CD4-positive, CD25-positive, alpha-beta regulatory T cell (primary cell): ENCODE measurements around the gene SMC6. TPM values are rescaled to one million over a fixed set of nuclear protein-coding genes. Genes with fewer than 3 reads are reported as not detected.

ENCODE experiments used
- ATAC-seq, 2 donors: fragments of 150-1000 bp; cut with Tn5 transposase; one replicate each; pipeline ENCODE4 v1.10.0; 2021; ENCODE audit warnings: low read depth in 2 of 2, moderate number of reproducible peaks in 2 of 2, moderate library complexity in 1 of 2
- DNase-seq, 3 donors: peaks; one replicate each; pipeline versions ENCODE4 v3.0.0 to v3.0.0-alpha.2; 2012 to 2022; ENCODE audit warnings: mixed read lengths in 1 of 3
- H3K27ac ChIP-seq: one replicate; pipeline ENCODE4 v1.7.0; 2013; ENCODE audit warnings: mild to moderate bottlenecking, low read length; ENCODE audit not compliant: insufficient read depth, poor library complexity, severe bottlenecking
- H3K27me3 ChIP-seq: one replicate; pipeline ENCODE4 v1.7.0; 2013; ENCODE audit warnings: low read length; ENCODE audit not compliant: control insufficient read depth, insufficient read depth
- H3K36me3 ChIP-seq: one replicate; pipeline ENCODE4 v1.7.0; 2013; ENCODE audit warnings: mild to moderate bottlenecking, low read length, moderate library complexity; ENCODE audit not compliant: control insufficient read depth, insufficient read depth
- H3K4me1 ChIP-seq: 2 replicates; pipeline ENCODE4 v1.7.0; 2013; ENCODE audit warnings: mild to moderate bottlenecking, low read length; ENCODE audit not compliant: insufficient read depth, control insufficient read depth, poor library complexity, severe bottlenecking
- H3K4me3 ChIP-seq: one replicate; pipeline ENCODE4 v1.7.0; 2013; ENCODE audit warnings: low read depth, mild to moderate bottlenecking, low read length, moderate library complexity
- H3K9me3 ChIP-seq, 2 experiments: 1 replicate in 1 of 2; 2 replicates in 1 of 2; pipeline ENCODE4 v1.7.0; 2013; ENCODE audit warnings: low read length in 2 of 2, mild to moderate bottlenecking in 1 of 2, moderate library complexity in 1 of 2; ENCODE audit not compliant: control insufficient read depth in 2 of 2
- H3K27ac Mint-ChIP-seq, 3 donors: one replicate each; pipeline ENCODE4 v1.8.0; 2020 to 2022; ENCODE audit warnings: mild to moderate bottlenecking in 3 of 3, mixed read lengths in 3 of 3, moderate library complexity in 2 of 3
- H3K27me3 Mint-ChIP-seq: one replicate; pipeline ENCODE4 v1.8.0; 2022; ENCODE audit warnings: mild to moderate bottlenecking, mixed read lengths
- H3K36me3 Mint-ChIP-seq: one replicate; pipeline ENCODE4 v1.8.0; 2020; ENCODE audit warnings: mixed read lengths
- H3K4me1 Mint-ChIP-seq, 4 donors: one replicate each; pipeline ENCODE4 v1.8.0; 2020 to 2022; ENCODE audit warnings: mixed read lengths in 4 of 4, mild to moderate bottlenecking in 1 of 4
- H3K4me3 Mint-ChIP-seq, 4 donors: one replicate each; pipeline ENCODE4 v1.8.0; 2020 to 2022; ENCODE audit warnings: mild to moderate bottlenecking in 4 of 4, mixed read lengths in 4 of 4, moderate library complexity in 3 of 4
- H3K9me3 Mint-ChIP-seq, 7 donors: one replicate each; pipeline ENCODE4 v1.8.0; 2020 to 2022; ENCODE audit warnings: mixed read lengths in 7 of 7, mild to moderate bottlenecking in 3 of 7, moderate library complexity in 2 of 7
- polyA plus RNA-seq, 4 donors: library from polyadenylated mRNA; unstranded; fragments of 300-500 nt; fragmentation: Illumina TruSeq; gene quantifications; one replicate each; pipeline ENCODE4 v1.2.3, GENCODE V29; 2021
- total RNA-seq: library from RNA; stranded (reverse); gene quantifications from one replicate; pipeline ENCODE4 v1.2.3, GENCODE V29; 2022

SMC6 gene, protein sequence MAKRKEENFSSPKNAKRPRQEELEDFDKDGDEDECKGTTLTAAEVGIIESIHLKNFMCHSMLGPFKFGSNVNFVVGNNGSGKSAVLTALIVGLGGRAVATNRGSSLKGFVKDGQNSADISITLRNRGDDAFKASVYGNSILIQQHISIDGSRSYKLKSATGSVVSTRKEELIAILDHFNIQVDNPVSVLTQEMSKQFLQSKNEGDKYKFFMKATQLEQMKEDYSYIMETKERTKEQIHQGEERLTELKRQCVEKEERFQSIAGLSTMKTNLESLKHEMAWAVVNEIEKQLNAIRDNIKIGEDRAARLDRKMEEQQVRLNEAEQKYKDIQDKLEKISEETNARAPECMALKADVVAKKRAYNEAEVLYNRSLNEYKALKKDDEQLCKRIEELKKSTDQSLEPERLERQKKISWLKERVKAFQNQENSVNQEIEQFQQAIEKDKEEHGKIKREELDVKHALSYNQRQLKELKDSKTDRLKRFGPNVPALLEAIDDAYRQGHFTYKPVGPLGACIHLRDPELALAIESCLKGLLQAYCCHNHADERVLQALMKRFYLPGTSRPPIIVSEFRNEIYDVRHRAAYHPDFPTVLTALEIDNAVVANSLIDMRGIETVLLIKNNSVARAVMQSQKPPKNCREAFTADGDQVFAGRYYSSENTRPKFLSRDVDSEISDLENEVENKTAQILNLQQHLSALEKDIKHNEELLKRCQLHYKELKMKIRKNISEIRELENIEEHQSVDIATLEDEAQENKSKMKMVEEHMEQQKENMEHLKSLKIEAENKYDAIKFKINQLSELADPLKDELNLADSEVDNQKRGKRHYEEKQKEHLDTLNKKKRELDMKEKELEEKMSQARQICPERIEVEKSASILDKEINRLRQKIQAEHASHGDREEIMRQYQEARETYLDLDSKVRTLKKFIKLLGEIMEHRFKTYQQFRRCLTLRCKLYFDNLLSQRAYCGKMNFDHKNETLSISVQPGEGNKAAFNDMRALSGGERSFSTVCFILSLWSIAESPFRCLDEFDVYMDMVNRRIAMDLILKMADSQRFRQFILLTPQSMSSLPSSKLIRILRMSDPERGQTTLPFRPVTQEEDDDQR
- total RNA-seq = 34.4 TPM
- 10 to 100 TPM; 11.5 to 24.8 (median 19.7) TPM for polyA plus RNA-seq

DNA sequence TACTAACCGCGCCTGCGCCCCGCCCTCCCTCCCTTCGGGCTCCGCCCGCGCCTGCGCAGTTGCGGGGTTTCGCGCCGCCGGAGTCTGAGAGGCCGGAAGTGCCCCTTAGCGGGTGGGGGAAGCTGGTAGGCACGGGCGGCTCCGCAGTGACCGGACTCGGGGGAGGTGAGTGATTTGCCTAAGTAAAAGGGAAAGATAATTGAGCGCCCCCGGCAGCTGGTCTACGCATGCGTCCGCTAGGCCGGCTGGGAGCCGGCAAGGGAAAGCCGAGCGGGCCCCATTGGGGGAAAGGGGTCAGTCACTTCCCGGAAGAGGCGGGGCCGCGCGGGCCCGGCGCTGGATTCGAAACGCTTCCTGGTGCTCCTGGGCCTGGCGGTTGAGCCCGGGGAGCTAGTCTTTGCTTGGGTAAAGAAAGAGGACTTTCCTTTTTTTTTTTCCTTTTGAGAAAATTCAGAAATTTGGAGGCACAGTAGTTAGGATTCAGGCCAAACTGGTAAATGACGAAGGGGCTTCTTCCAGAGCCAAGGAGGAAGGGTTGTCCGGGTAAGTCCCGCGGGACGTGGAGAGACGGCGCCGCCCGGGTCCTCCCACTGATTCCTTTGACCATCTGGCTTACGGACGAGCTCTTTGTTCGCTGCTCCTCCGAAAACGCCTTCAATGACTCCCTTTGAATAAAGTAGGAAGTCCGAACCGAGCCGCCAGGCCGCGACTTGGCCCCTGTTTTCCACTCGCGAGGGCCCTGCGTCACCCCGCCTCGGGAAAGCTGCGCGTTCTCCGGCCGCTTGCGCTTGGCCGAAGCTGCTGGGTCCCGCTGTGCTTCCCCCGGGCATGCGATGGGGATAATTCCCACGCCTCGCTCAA, at the start of gene SMC6, which contains the start of gene GEN1:
TSS of gene SMC6 (minus strand) at position 8 of the 861 bp plus-strand sequence. CDS start 7,864 bp downstream, outside the sequence.
TSS of gene GEN1 (plus strand) at position 336 of the 861 bp plus-strand sequence. CDS start 5,806 bp downstream, outside the sequence.
- H3K27ac ChIP-seq = peak within 1 kb of the TSS; percentile 98
- Mint-ChIP-seq H3K4me1 (peaks cover 27 to 56% (median 37%) of the 10 kb centered on the region in 4 donors), H3K27ac (peak within 1 kb of the TSS; percentile 87 to 96 (median 96)), H3K27me3 (no peaks in the 10 kb centered on the region), H3K36me3 (no peaks in the 10 kb centered on the region), H3K4me3 (peak within 1 kb of the TSS; percentile 88 to 98 (median 96)), H3K9me3 (no peaks in the 10 kb centered on the region)
- ATAC-seq (peak; percentile 80 to 81), DNase-seq (peak; percentile 86 to 94 (median 94))
- H3K9me3 ChIP-seq = no peaks in the 10 kb centered on the region
- H3K36me3 ChIP-seq = no peaks in the 10 kb centered on the region
- peaks cover 27% of the 10 kb centered on the region for H3K4me1 ChIP-seq
- no peaks in the 10 kb centered on the region for H3K27me3 ChIP-seq
- H3K4me3 ChIP-seq = peak within 1 kb of the TSS; percentile 90

DNA sequence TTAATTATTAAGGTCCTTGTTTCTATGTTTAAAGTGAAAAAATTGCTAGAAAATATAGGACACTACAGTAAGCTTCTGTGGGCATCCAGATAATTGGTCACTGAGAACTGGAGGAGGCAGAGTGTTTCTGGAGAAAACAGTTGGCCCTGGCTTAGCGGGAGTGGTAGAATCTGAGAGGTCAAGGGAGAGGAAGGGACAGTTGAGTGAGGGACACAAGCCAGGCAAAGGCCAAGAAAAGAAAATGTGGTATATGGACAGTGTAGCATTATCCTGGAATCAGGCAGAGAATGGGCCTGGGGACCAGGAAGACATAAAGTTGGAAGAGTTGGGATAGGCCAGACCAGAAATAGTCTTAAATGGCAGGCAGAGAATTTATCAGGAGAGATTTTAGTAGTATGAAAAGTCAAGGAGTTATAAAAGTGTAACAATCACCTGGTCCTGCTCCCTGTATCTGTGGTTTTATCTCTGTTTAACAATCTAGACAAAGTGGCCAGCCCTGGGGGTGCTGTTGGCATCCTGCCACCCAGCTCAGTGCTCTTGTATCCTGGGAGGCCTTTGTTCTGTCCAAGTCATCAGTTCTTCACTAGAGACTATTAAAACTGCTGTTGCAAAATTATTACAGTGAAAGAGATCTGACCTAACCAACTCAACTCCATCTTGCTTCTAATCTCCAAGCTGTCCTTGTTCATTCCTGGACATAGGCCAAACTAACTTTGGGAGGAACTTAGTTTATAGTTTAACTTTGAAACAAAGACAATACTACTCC, 47.3 kb upstream of the SMC6 start:
- Mint-ChIP-seq H3K36me3 (no peaks in the 10 kb centered on the region), H3K27me3 (peaks cover 29% of the 10 kb centered on the region), H3K4me3 (no peak overlapping the region), H3K9me3 (no peaks in the 10 kb centered on the region), H3K27ac (no peak overlapping the region), H3K4me1 (peaks cover 0 to 4% (median 1%) of the 10 kb centered on the region in 4 donors)
- no peak for DNase-seq
- ATAC-seq = no peak
- no peak overlapping the region for H3K27ac ChIP-seq
- no peaks in the 10 kb centered on the region for H3K9me3 ChIP-seq
- no peaks in the 10 kb centered on the region for H3K4me1 ChIP-seq
- H3K36me3 ChIP-seq = no peaks in the 10 kb centered on the region
- H3K27me3 ChIP-seq = no peaks in the 10 kb centered on the region
- H3K4me3 ChIP-seq = no peak overlapping the region

DNA sequence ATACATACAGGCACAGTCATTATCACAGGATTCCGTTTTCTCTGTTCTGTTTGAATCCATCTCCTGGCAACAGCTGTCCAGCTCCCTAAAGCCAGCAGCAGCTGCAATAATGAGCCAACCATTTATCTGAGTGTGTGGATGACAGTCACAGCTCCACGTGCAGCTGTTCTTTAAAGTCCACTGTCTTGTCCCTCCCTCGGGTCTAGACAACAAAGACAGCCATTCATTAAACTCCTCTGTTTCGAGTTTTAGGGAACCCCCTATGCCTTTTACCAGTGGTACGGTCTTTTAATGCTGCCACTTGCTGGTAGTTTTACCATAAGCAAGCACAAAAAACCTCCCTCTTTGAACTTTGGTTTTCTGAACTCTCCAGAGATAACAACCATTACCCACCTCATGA, 46.6 kb upstream of the SMC6 start:
- Mint-ChIP-seq H3K9me3 (no peaks in the 10 kb centered on the region), H3K36me3 (no peaks in the 10 kb centered on the region), H3K4me3 (no peak overlapping the region), H3K4me1 (peaks cover 0 to 4% (median 1%) of the 10 kb centered on the region in 4 donors), H3K27me3 (peaks cover 34% of the 10 kb centered on the region), H3K27ac (no peak overlapping the region)
- Histone ChIP-seq H3K36me3 (no peaks in the 10 kb centered on the region), H3K9me3 (no peaks in the 10 kb centered on the region), H3K4me1 (no peaks in the 10 kb centered on the region), H3K27ac (no peak overlapping the region), H3K4me3 (no peak overlapping the region), H3K27me3 (no peaks in the 10 kb centered on the region)
- DNase-seq (no peak), ATAC-seq (no peak)

DNA sequence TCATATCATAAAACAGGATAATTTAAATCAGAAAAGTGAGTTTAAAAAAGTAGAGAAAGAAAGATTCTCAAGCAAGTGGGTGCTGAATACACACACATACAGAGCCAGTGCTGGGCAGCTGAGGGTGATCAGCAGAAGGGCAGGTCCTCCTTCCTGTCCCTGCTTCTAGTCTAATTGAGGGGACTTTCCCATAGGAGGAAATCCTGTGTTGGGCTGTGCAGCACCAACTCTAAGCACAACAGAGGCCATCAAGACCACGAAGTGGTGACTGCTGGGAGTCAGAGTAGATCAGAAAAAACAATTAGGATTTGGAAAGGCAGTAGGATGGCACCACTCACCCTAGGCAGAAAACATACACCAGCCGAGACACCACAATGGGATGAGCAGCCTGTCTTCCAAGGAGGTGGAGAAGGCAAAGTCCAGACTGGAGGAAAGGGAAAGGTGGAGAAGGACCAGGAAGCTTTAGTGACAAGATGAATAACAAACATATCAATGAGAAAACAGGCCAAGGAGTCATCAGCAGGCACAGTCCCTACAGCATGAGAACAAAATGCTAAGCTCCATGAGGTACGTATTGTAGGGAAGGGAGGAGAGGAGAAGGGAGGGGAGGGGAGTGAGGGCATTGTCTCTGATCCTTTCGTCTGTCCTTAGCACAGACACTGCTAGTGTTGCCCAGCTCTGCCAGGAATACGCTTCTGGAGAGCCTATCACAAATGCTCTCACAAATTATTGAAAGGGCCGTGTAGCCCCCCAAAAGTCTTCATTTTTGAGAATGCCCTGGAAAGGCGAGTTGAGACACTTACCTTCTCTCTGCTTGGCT, 45.9 kb upstream of the SMC6 start:
- Histone ChIP-seq H3K27me3 (peaks cover 4% of the 10 kb centered on the region), H3K27ac (no peak overlapping the region), H3K36me3 (no peaks in the 10 kb centered on the region), H3K9me3 (no peaks in the 10 kb centered on the region), H3K4me1 (no peaks in the 10 kb centered on the region), H3K4me3 (no peak overlapping the region)
- Mint-ChIP-seq H3K4me1 (peaks cover 0 to 4% (median 1%) of the 10 kb centered on the region in 4 donors), H3K4me3 (no peak overlapping the region), H3K36me3 (no peaks in the 10 kb centered on the region), H3K27me3 (peaks cover 39% of the 10 kb centered on the region), H3K27ac (no peak overlapping the region), H3K9me3 (no peaks in the 10 kb centered on the region)
- no peak for ATAC-seq
- DNase-seq = peak in 1 of 3 donors; percentile 22

DNA sequence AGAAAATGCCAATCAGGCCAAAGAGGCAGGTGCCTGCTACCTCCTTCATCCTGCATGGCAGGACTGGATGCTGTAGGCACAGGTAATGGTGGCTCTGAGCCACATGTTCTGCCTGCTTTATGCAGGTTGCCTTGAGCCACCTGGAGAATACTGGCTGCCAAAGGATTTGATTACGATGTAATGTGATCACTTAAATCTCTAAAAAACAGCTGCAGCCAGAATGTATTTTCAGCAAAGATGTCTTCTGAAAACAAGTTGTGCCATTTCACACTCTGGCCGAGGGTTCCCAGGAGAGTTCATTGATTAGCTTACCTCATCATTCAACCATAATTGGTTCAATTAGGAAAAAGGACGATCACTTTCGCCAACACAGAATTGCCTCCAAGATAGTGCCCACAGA, 44.7 kb upstream of the SMC6 start:
- no peaks in the 10 kb centered on the region for H3K9me3 Mint-ChIP-seq
- DNase-seq (no peak), ATAC-seq (no peak)
- no peaks in the 10 kb centered on the region for H3K36me3 Mint-ChIP-seq
- Histone ChIP-seq H3K9me3 (no peaks in the 10 kb centered on the region), H3K27me3 (peaks cover 7% of the 10 kb centered on the region), H3K4me1 (no peaks in the 10 kb centered on the region), H3K27ac (no peak overlapping the region), H3K4me3 (no peak overlapping the region), H3K36me3 (no peaks in the 10 kb centered on the region)
- no peak overlapping the region for H3K27ac Mint-ChIP-seq
- H3K4me3 Mint-ChIP-seq = no peak overlapping the region
- H3K27me3 Mint-ChIP-seq = peaks cover 38% of the 10 kb centered on the region
- peaks cover 0 to 4% (median 1%) of the 10 kb centered on the region in 4 donors for H3K4me1 Mint-ChIP-seq

DNA sequence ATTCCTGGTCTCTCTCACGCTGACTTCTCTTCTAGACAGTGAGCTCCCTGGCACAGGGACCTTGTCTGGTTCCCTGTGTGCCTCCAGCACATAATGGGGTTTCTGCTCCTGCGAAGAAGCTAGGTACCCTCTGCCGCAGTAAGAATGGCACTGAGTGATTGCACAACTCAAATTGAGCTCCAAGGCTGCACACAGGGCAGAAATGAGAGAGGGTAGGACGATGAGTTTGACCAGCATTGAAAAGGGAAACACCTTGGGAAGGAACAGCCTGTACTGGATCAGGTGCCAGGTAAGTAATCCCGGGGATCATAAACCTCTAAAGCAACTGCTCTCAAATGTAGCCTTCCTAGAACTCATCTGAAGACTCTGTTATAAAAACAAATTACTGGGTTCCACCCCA, 41.7 kb upstream of the SMC6 start:
- Mint-ChIP-seq H3K27me3 (peaks cover 52% of the 10 kb centered on the region), H3K4me3 (no peak overlapping the region)

More for the DNA sequence above, 41.7 kb upstream of the SMC6 start:
- DNase-seq (no peak), ATAC-seq (no peak)
- no peaks in the 10 kb centered on the region for H3K36me3 Mint-ChIP-seq
- H3K9me3 Mint-ChIP-seq = no peaks in the 10 kb centered on the region
- no peaks in the 10 kb centered on the region for H3K4me1 ChIP-seq
- no peaks in the 10 kb centered on the region for H3K9me3 ChIP-seq
- H3K27ac ChIP-seq = no peak overlapping the region
- no peak overlapping the region for H3K27ac Mint-ChIP-seq
- no peaks in the 10 kb centered on the region for H3K36me3 ChIP-seq
- H3K27me3 ChIP-seq = peaks cover 17% of the 10 kb centered on the region
- H3K4me3 ChIP-seq = no peak overlapping the region
- peaks cover 0 to 6% (median 4%) of the 10 kb centered on the region in 4 donors for H3K4me1 Mint-ChIP-seq
